ENCODE data around the gene MARCHF9. TPM values are rescaled to one million over a fixed set of nuclear protein-coding genes. Genes with fewer than 3 reads are reported as not detected.

MARCHF9 gene
- total RNA-seq, 1 donor from 2014 or later: 4.7 TPM

GRCh38 chr12:57725851-57726150 is 29.1 kb upstream of the MARCHF9 start:
- DNase-seq (ENCODE audit: low read depth): no peak
- no peak for TF ChIP-seq CTCF (conservative IDR thresholded peaks at IDR 0.05; ENCODE audit: low read depth, low read length)

GRCh38 chr12:57726151-57726883 is 28.6 kb upstream of the MARCHF9 start:
- H3K4me3 ChIP-seq (ENCODE audit: low read depth, low read length): peak overlapping the region; percentile 78
- peak; percentile 80 for TF ChIP-seq CTCF (conservative IDR thresholded peaks at IDR 0.05; ENCODE audit: low read depth, low read length)
- no peak for DNase-seq (ENCODE audit: low read depth)

More at GRCh38 chr12:57725851-57726150, 29.1 kb upstream of the MARCHF9 start:
- peak overlapping the region; percentile 78 for H3K4me3 ChIP-seq (ENCODE audit: low read depth, low read length)

- peak; percentile 24 for TF ChIP-seq CTCF (conservative IDR thresholded peaks at IDR 0.05; ENCODE audit: low read depth, low read length)
- no peak for DNase-seq (ENCODE audit: low read depth)
- peak overlapping the region; percentile 78 for H3K4me3 ChIP-seq (ENCODE audit: low read depth, low read length)
Observed at GRCh38 chr12:57726884-57727757, 27.8 kb upstream of the MARCHF9 start.

- no peak for DNase-seq (ENCODE audit: low read depth)
- no peak for TF ChIP-seq CTCF (conservative IDR thresholded peaks at IDR 0.05; ENCODE audit: low read depth, low read length)
- H3K4me3 ChIP-seq (ENCODE audit: low read depth, low read length): no peak overlapping the region
Observed at GRCh38 chr12:57727758-57728395, 27.0 kb upstream of the MARCHF9 start.

- TF ChIP-seq CTCF (conservative IDR thresholded peaks at IDR 0.05; ENCODE audit: low read depth, low read length): no peak
- no peak overlapping the region for H3K4me3 ChIP-seq (ENCODE audit: low read depth, low read length)
- no peak for DNase-seq (ENCODE audit: low read depth)
Observed at GRCh38 chr12:57729321-57729844, 25.5 kb upstream of the MARCHF9 start.

GRCh38 chr12:57730336-57731067 is 24.4 kb upstream of the MARCHF9 start:
- DNase-seq (ENCODE audit: low read depth): no peak
- no peak overlapping the region for H3K4me3 ChIP-seq (ENCODE audit: low read depth, low read length)
- no peak for TF ChIP-seq CTCF (conservative IDR thresholded peaks at IDR 0.05; ENCODE audit: low read depth, low read length)
